GM23338 (cell line): ENCODE data around the gene WNK1.

Source experiments
- CREB1 ChIP-seq: fragments of 250-450 bp; sonication (Bioruptor Pico); IDR thresholded peaks from 2 replicates; pipeline ENCODE4 v1.5.0; 2020; ENCODE audit warnings: low read depth, mild to moderate bottlenecking, moderate library complexity
- CTCF ChIP-seq, 2 experiments: fragments of 200-600 bp in 1 of 2; sonication (generic) in 1 of 2; conservative IDR thresholded peaks; 2 replicates each; pipeline versions ENCODE4 v1.5.1 to v1.6.1; 2016 to 2017; ENCODE audit warnings: antibody characterized with exemption in 2 of 2, low read depth in 2 of 2, mild to moderate bottlenecking in 2 of 2, moderate library complexity in 1 of 2
- EZH2phosphoT487 ChIP-seq: fragments of 200-600 bp; sonication (generic); IDR thresholded peaks from one replicate; pipeline ENCODE4 v1.8.1; 2018; ENCODE audit warnings: antibody characterized with exemption; ENCODE audit not compliant: unreplicated experiment
- POLR2AphosphoS5 ChIP-seq: IDR thresholded peaks from 2 replicates; pipeline ENCODE4 v1.6.1; 2016; ENCODE audit warnings: antibody characterized with exemption, low read depth

GRCh38 chr12:738712-739111 lies 13.7 kb upstream of the WNK1 start:
- TF ChIP-seq CTCF (conservative IDR thresholded peaks at IDR 0.05; ENCODE audit: low read depth in 2 of 2), result no peak
- no peak for TF ChIP-seq POLR2AphosphoS5
- TF ChIP-seq EZH2phosphoT487, result no peak
- TF ChIP-seq CREB1 (CRISPR knock-in tag), result no peak
